Endothelial cell (in vitro differentiated cells): ENCODE data around the gene FUS. TPM values are rescaled to one million over a fixed set of nuclear protein-coding genes. Genes with fewer than 3 reads are reported as not detected.

Experiments used
- DNase-seq: peaks from one replicate; pipeline ENCODE4 v3.0.0; 2021; ENCODE audit warnings: low spot score
- H3K27ac Mint-ChIP-seq: one replicate; pipeline ENCODE4 v1.8.0; 2021; ENCODE audit warnings: mixed read lengths, inconsistent platforms; ENCODE audit not compliant: unreplicated experiment
- H3K27me3 Mint-ChIP-seq: one replicate; pipeline ENCODE4 v1.8.0; 2021; ENCODE audit warnings: mild to moderate bottlenecking, moderate library complexity, mixed read lengths, inconsistent platforms; ENCODE audit not compliant: unreplicated experiment
- H3K36me3 Mint-ChIP-seq: one replicate; pipeline ENCODE4 v1.8.0; 2021; ENCODE audit warnings: mild to moderate bottlenecking, low read depth, mixed read lengths, inconsistent platforms; ENCODE audit not compliant: unreplicated experiment
- H3K4me1 Mint-ChIP-seq: one replicate; pipeline ENCODE4 v1.8.0; 2021; ENCODE audit warnings: mild to moderate bottlenecking, mixed read lengths, inconsistent platforms; ENCODE audit not compliant: unreplicated experiment
- H3K4me3 Mint-ChIP-seq: one replicate; pipeline ENCODE4 v1.8.0; 2021; ENCODE audit warnings: mild to moderate bottlenecking, mixed read lengths, inconsistent platforms; ENCODE audit not compliant: unreplicated experiment
- H3K9me3 Mint-ChIP-seq: one replicate; pipeline ENCODE4 v1.8.0; 2021; ENCODE audit warnings: mixed read lengths, inconsistent platforms; ENCODE audit not compliant: unreplicated experiment
- total RNA-seq: library from RNA; stranded (reverse); fragmentation: NEBNext Ultra II Directional; extraction: Animal tissue kit (Norgen Biotek cat#: 25700); gene quantifications from one replicate; pipeline ENCODE4 v1.2.1, GENCODE V29; 2021; ENCODE audit not compliant: unreplicated experiment
- TF ChIP-seq, protein P1 (sequence below): fragments of 200-600 bp; sonication (generic); IDR thresholded peaks from one replicate; pipeline ENCODE4 v1.5.0; 2021; ENCODE audit warnings: antibody characterized with exemption; ENCODE audit not compliant: unreplicated experiment

The FUS gene
- total RNA-seq, 1 donor from 2014 or later, result 590 TPM

DNA sequence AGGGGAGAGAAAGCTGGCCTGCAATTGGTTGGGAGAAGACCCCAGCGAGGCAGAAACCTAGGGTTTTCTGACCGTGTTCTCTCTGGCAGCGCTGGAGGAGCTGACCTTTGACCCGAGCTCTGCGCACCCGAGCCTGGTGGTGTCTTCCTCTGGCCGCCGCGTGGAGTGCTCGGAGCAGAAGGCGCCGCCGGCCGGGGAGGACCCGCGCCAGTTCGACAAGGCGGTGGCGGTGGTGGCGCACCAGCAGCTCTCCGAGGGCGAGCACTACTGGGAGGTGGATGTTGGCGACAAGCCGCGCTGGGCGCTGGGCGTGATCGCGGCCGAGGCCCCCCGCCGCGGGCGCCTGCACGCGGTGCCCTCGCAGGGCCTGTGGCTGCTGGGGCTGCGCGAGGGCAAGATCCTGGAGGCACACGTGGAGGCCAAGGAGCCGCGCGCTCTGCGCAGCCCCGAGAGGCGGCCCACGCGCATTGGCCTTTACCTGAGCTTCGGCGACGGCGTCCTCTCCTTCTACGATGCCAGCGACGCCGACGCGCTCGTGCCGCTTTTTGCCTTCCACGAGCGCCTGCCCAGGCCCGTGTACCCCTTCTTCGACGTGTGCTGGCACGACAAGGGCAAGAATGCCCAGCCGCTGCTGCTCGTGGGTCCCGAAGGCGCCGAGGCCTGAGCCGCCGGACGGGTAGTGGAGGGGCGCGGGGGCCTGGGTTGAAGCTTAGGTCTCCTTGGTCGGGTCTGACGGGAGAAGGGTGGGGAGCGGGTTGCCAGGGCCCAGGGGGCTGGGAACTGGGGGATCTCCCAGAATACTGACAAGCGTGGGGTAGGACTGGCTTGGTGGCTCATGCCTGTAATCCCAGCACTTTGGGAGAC is 44.4 kb downstream of the FUS start:
- H3K27ac Mint-ChIP-seq, result no peak overlapping the region
- H3K27me3 Mint-ChIP-seq, result peaks cover 8% of the 10 kb centered on the region
- no peak overlapping the region for H3K4me3 Mint-ChIP-seq
- H3K4me1 Mint-ChIP-seq, result peaks cover 3% of the 10 kb centered on the region
- TF ChIP-seq, protein P1, sequence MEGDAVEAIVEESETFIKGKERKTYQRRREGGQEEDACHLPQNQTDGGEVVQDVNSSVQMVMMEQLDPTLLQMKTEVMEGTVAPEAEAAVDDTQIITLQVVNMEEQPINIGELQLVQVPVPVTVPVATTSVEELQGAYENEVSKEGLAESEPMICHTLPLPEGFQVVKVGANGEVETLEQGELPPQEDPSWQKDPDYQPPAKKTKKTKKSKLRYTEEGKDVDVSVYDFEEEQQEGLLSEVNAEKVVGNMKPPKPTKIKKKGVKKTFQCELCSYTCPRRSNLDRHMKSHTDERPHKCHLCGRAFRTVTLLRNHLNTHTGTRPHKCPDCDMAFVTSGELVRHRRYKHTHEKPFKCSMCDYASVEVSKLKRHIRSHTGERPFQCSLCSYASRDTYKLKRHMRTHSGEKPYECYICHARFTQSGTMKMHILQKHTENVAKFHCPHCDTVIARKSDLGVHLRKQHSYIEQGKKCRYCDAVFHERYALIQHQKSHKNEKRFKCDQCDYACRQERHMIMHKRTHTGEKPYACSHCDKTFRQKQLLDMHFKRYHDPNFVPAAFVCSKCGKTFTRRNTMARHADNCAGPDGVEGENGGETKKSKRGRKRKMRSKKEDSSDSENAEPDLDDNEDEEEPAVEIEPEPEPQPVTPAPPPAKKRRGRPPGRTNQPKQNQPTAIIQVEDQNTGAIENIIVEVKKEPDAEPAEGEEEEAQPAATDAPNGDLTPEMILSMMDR, result no peak
- no peaks in the 10 kb centered on the region for H3K36me3 Mint-ChIP-seq
- DNase-seq, result no peak
- H3K9me3 Mint-ChIP-seq, result no peaks in the 10 kb centered on the region

DNA sequence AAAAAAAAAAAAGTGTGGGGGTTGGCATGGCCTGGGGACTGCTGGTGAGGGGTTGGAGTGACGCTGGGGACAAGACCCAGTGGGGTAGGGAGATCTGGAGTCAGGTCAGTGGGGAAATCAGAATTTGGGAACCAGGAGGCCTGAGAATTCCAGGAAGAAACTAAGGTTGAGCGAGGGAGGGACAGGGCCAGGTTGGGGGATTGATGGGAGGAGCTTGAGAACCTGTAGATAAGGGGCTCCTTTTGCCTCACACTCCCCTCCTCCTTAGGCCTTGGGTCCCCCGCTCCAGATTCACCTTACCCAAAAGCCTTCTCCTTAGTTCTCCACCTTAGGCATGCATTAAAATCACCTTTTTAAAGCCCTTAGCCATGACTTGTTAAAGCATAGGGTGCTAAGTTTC is 45.3 kb downstream of the FUS start:
- Mint-ChIP-seq H3K27ac (no peak overlapping the region), H3K4me1 (peaks cover 3% of the 10 kb centered on the region)
- DNase-seq, result no peak

DNA sequence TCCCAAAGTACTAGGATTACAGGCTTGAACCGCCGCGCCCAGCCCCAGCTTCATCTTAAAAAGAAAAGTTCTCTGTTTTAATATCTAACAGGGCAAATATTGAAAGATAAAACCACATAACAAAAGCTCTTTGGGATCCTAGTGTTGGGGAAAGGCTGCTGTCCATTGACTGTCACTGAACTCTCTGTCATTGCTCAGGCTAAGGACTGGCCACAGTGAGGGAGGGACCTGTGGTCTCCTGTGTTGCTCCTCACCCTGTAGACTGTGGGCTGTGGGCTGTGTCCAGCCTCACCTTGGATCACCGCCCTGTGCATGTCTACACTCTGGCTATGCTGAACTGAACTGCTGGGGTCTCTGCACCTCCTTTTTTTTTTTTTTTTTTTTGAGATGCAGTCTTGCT is 48.3 kb downstream of the FUS start:
- Mint-ChIP-seq H3K4me3 (no peak overlapping the region), H3K4me1 (peaks cover 3% of the 10 kb centered on the region), H3K27me3 (peaks cover 5% of the 10 kb centered on the region), H3K9me3 (no peaks in the 10 kb centered on the region), H3K27ac (no peak overlapping the region), H3K36me3 (peaks cover 4% of the 10 kb centered on the region)
- TF ChIP-seq, protein P1, result no peak
- no peak for DNase-seq

More for the DNA sequence above, 45.3 kb downstream of the FUS start:
- Mint-ChIP-seq H3K36me3 (peaks cover 4% of the 10 kb centered on the region), H3K27me3 (peaks cover 8% of the 10 kb centered on the region), H3K9me3 (no peaks in the 10 kb centered on the region), H3K4me3 (no peak overlapping the region)
- TF ChIP-seq, protein P1, result no peak

DNA sequence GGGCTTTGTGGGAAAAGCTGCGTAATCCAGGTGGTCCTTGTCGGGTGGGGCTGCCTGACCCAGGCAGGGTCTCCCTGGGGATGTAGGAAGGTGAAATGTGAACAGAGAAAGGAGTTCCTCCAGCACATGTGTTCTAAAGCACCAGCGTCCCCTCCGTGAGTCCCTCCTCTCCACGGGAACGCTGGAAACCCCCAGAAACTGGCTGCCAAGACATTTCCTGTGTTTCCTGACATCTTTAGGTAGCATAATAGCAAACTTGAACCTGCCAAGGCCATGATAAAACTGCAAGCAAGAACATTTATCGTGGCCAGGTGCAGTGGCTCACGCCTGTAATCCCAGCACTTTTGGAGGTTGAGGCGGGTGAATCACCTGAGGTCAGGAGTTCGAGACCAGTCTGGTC is 49.6 kb downstream of the FUS start:
- Mint-ChIP-seq H3K27ac (no peak overlapping the region), H3K9me3 (no peaks in the 10 kb centered on the region), H3K4me3 (no peak overlapping the region), H3K4me1 (peaks cover 3% of the 10 kb centered on the region), H3K27me3 (peaks cover 10% of the 10 kb centered on the region), H3K36me3 (peaks cover 4% of the 10 kb centered on the region)
- TF ChIP-seq, protein P1, result no peak
- no peak for DNase-seq

DNA sequence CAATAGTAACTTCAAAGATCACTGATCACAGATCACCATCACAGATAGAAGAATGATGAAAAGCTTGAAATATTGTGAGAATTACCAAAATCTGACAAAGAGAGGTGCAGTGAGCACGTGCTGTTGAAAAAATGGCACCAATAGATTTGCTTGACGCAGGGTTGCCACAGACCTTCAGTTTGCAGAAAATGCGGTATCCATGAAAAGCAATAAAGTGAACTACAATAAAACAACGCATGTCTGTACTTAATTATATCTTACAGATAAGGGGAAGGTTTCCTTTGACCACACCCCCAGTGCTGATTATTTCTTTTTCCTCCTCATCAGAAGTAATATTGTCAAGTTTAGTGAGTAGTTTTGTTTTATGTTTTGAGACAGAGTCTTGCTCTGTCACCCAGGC is 58.1 kb downstream of the FUS start:
- TF ChIP-seq, protein P1, result no peak
- Mint-ChIP-seq H3K27ac (no peak overlapping the region), H3K4me3 (no peak overlapping the region), H3K9me3 (no peaks in the 10 kb centered on the region), H3K27me3 (peaks cover 6% of the 10 kb centered on the region), H3K36me3 (no peaks in the 10 kb centered on the region), H3K4me1 (peaks cover 9% of the 10 kb centered on the region)
- DNase-seq, result no peak
